Omental fat pad (tissue), 4 donors: Measurements from ENCODE around the gene MT1HL1. TPM values are rescaled to one million over a fixed set of nuclear protein-coding genes. Genes with fewer than 3 reads are reported as not detected.

Source experiments
- ATAC-seq: fragments of 150-250 bp; one replicate; pipeline ENCODE4 v1.9.1; 2016; ENCODE audit warnings: mild to moderate bottlenecking, moderate library complexity; ENCODE audit not compliant: low FRiP score
- DNase-seq: peaks from one replicate; pipeline ENCODE4 v3.0.0-alpha.2; 2019; ENCODE audit warnings: low spot score
- CTCF ChIP-seq, 3 donors: fragments of 450-650 bp; IDR thresholded peaks; one replicate each; pipeline ENCODE4 v1.5.1; 2016 to 2017; ENCODE audit warnings: antibody characterized with exemption in 3 of 3, mild to moderate bottlenecking in 3 of 3, moderate library complexity in 2 of 3
- total RNA-seq, 4 donors: library from RNA; depleted of rRNA; stranded (reverse); fragments of >200 nt; gene quantifications; one replicate each; pipeline ENCODE4 v1.1.0, GENCODE V29; 2016

Gene MT1HL1
- total RNA-seq, 4 donors from 2014 or later: not detected

GRCh38 chr1:237033804-237034203 lies 29.6 kb upstream of the MT1HL1 start:
- ATAC-seq (no peak), DNase-seq (no peak)
- TF ChIP-seq CTCF (IDR thresholded peaks at IDR 0.05): no peak

GRCh38 chr1:237033061-237033460 lies 28.8 kb upstream of the MT1HL1 start:
- ATAC-seq: no peak
- DNase-seq: no peak
- TF ChIP-seq CTCF (IDR thresholded peaks at IDR 0.05): no peak

GRCh38 chr1:237032029-237032428 lies 27.8 kb upstream of the MT1HL1 start:
- ATAC-seq: no peak
- DNase-seq: no peak
- no peak for TF ChIP-seq CTCF (IDR thresholded peaks at IDR 0.05)

GRCh38 chr1:237031480-237031879 lies 27.2 kb upstream of the MT1HL1 start:
- no peak for DNase-seq
- no peak for ATAC-seq
- no peak for TF ChIP-seq CTCF (IDR thresholded peaks at IDR 0.05)

- ATAC-seq (no peak), DNase-seq (no peak)
- no peak for TF ChIP-seq CTCF (IDR thresholded peaks at IDR 0.05)
Observed at GRCh38 chr1:237029850-237030535, 25.8 kb upstream of the MT1HL1 start.

- no peak for TF ChIP-seq CTCF (IDR thresholded peaks at IDR 0.05)
- no peak for DNase-seq
Observed at GRCh38 chr1:237029240-237029639, 25.0 kb upstream of the MT1HL1 start.

GRCh38 chr1:237025358-237026074 lies 21.3 kb upstream of the MT1HL1 start:
- DNase-seq (no peak), ATAC-seq (no peak)
- TF ChIP-seq CTCF (IDR thresholded peaks at IDR 0.05): no peak

More at GRCh38 chr1:237029240-237029639, 25.0 kb upstream of the MT1HL1 start:
- no peak for ATAC-seq
